WTC11 (cell line): ENCODE results near the gene RASGRP3. TPM values are rescaled to one million over a fixed set of nuclear protein-coding genes. Genes with fewer than 3 reads are reported as not detected.

Experiments
- ATAC-seq: fragments of 200-7000 bp; cut with Tn5 transposase; 2 replicates; pipeline ENCODE4 v1.10.0; 2021; ENCODE audit warnings: mild to moderate bottlenecking, moderate library complexity
- CTCF ChIA-PET: fragments of 300-600 bp; sonication (Branson Sonifier 250); formaldehyde crosslinking; loops from one replicate; lab custom pipeline; 2021; ENCODE audit warnings: antibody characterized with exemption; lab: Charles Lee
- POLR2A ChIA-PET: fragments of 350-600 bp; sonication (Branson Sonifier 250); formaldehyde crosslinking; loops from one replicate; lab custom pipeline; 2021; ENCODE audit warnings: antibody characterized with exemption; lab: Charles Lee
- DNase-seq: peaks from one replicate; pipeline ENCODE4 v3.0.0; 2021; ENCODE audit warnings: low spot score
- H3K27ac Mint-ChIP-seq: 2 replicates; pipeline ENCODE4 v1.8.0; 2021; ENCODE audit warnings: mixed read lengths
- H3K27me3 Mint-ChIP-seq: 2 replicates; pipeline ENCODE4 v1.8.0; 2021; ENCODE audit warnings: low read depth, mild to moderate bottlenecking, moderate library complexity, mixed read lengths
- H3K36me3 Mint-ChIP-seq: 2 replicates; pipeline ENCODE4 v1.8.0; 2021; ENCODE audit warnings: mixed read lengths
- H3K4me1 Mint-ChIP-seq: 2 replicates; pipeline ENCODE4 v1.8.0; 2022; ENCODE audit warnings: mixed read lengths
- H3K4me3 Mint-ChIP-seq: 2 replicates; pipeline ENCODE4 v1.8.0; 2021; ENCODE audit warnings: mild to moderate bottlenecking, moderate library complexity, mixed read lengths
- H3K9me3 Mint-ChIP-seq: 2 replicates; pipeline ENCODE4 v1.8.0; 2021; ENCODE audit warnings: mixed read lengths
- AR ChIP-seq: fragments of 250-450 bp; sonication (Bioruptor Pico); IDR thresholded peaks from 2 replicates; pipeline ENCODE4 v1.9.0; 2021; ENCODE audit warnings: mild to moderate bottlenecking
- ATF2 ChIP-seq: sonication (generic); formaldehyde crosslinking; IDR thresholded peaks from 2 replicates; pipeline ENCODE4 v1.8.1; 2022; ENCODE audit warnings: low read depth, missing genetic modification reagents, borderline replicate concordance
- CREB1 ChIP-seq: sonication (generic); formaldehyde crosslinking; IDR thresholded peaks from 2 replicates; pipeline ENCODE4 v1.8.0; 2023; ENCODE audit warnings: mild to moderate bottlenecking, missing genetic modification reagents
- CREM ChIP-seq: sonication (generic); formaldehyde crosslinking; IDR thresholded peaks from 2 replicates; pipeline ENCODE4 v1.8.1; 2022; ENCODE audit warnings: mild to moderate bottlenecking, missing genetic modification reagents, moderate library complexity
- CTCF ChIP-seq: fragments of 200-600 bp; IDR thresholded peaks from 2 replicates; pipeline ENCODE4 v1.8.0; 2022; ENCODE audit warnings: antibody characterized with exemption
- E2F1 ChIP-seq: sonication (generic); formaldehyde crosslinking; IDR thresholded peaks from 2 replicates; pipeline ENCODE4 v1.8.0; 2022; ENCODE audit warnings: mild to moderate bottlenecking, missing genetic modification reagents
- ERG ChIP-seq: fragments of 250-450 bp; sonication (Bioruptor Pico); IDR thresholded peaks from 2 replicates; pipeline ENCODE4 v1.8.0; 2021; ENCODE audit warnings: mild to moderate bottlenecking
- GABPB1 ChIP-seq: sonication (generic); formaldehyde crosslinking; IDR thresholded peaks from 2 replicates; pipeline ENCODE4 v1.8.1; 2023; ENCODE audit warnings: mild to moderate bottlenecking, missing genetic modification reagents
- HMGA2 ChIP-seq: fragments of 250-450 bp; sonication (Bioruptor Pico); IDR thresholded peaks from 2 replicates; pipeline ENCODE4 v1.4.0; 2021; ENCODE audit warnings: mild to moderate bottlenecking, moderate library complexity
- NFE2L1 ChIP-seq: sonication (generic); formaldehyde crosslinking; IDR thresholded peaks from 2 replicates; pipeline ENCODE4 v1.8.1; 2023; ENCODE audit warnings: missing genetic modification reagents
- NR1H2 ChIP-seq: sonication (generic); formaldehyde crosslinking; IDR thresholded peaks from 2 replicates; pipeline ENCODE4 v1.9.0; 2021; ENCODE audit warnings: mild to moderate bottlenecking, moderate library complexity, missing genetic modification reagents
- PREB ChIP-seq: sonication (generic); formaldehyde crosslinking; IDR thresholded peaks from 2 replicates; pipeline ENCODE4 v1.8.1; 2022; ENCODE audit warnings: mild to moderate bottlenecking, missing genetic modification reagents, moderate library complexity, borderline replicate concordance
- TP53 ChIP-seq: sonication (generic); formaldehyde crosslinking; IDR thresholded peaks from 2 replicates; pipeline ENCODE4 v1.8.1; 2023; ENCODE audit warnings: mild to moderate bottlenecking, missing genetic modification reagents
- USF1 ChIP-seq: sonication (generic); formaldehyde crosslinking; IDR thresholded peaks from 2 replicates; pipeline ENCODE4 v1.8.0; 2022; ENCODE audit warnings: mild to moderate bottlenecking, missing genetic modification reagents
- total RNA-seq: library from RNA; stranded (reverse); gene quantifications from 3 replicates; pipeline ENCODE4 v1.2.3, GENCODE V29; 2021

The RASGRP3 gene
- total RNA-seq, 1 experiment from 2014 or later, result 0.11 TPM

- TF ChIP-seq TP53 (CRISPR knock-in tag) (no peak), ATF2 (CRISPR knock-in tag) (no peak), PREB (CRISPR knock-in tag) (no peak), USF1 (CRISPR knock-in tag) (no peak), GABPB1 (CRISPR knock-in tag) (no peak), CTCF (no peak), E2F1 (CRISPR knock-in tag) (no peak), CREM (no peak), NR1H2 (CRISPR knock-in tag) (no peak), CREB1 (no peak), ERG (no peak), HMGA2 (CRISPR knock-in tag) (no peak), NFE2L1 (CRISPR knock-in tag) (no peak), AR (CRISPR knock-in tag) (no peak)
- CTCF ChIA-PET, result no interaction called here
- POLR2A ChIA-PET, result interaction anchor here (0.6 kb wide), 1 partner anchor 59 kb away, joined by 4 read pairs; no protein-coding TSS in a partner anchor
- no peak overlapping the region for H3K27ac Mint-ChIP-seq
- DNase-seq (no peak), ATAC-seq (no peak)
- peaks cover 9% of the 10 kb centered on the region; the same call in 1 of the 2 replicates for H3K36me3 Mint-ChIP-seq
- peaks cover 23% of the 10 kb centered on the region for H3K9me3 Mint-ChIP-seq
- no peak overlapping the region for H3K4me3 Mint-ChIP-seq
- H3K4me1 Mint-ChIP-seq, result peaks cover 4% of the 10 kb centered on the region; the same call in 1 of the 2 replicates
- no peaks in the 10 kb centered on the region for H3K27me3 Mint-ChIP-seq
Observed at GRCh38 chr2:33488178-33488690, 11.8 kb downstream of the RASGRP3 start.
